Adrenal gland (tissue), 5 donors: ENCODE results near the gene PTH1R.

Experiments
- CTCF ChIP-seq, 6 experiments: fragments of 450-650 bp in 4 of 6; fragments of 200-600 bp in 2 of 6; sonication (generic) in 1 of 6; IDR thresholded peaks; 1 replicate in 5 of 6; 2 replicates in 1 of 6; pipeline versions ENCODE4 v1.5.1 to v1.8.0; 2016 to 2021; ENCODE audit warnings: antibody characterized with exemption in 6 of 6, mild to moderate bottlenecking in 2 of 6, moderate library complexity in 1 of 6
- POLR2A ChIP-seq, 2 donors: fragments of 450-650 bp; IDR thresholded peaks; one replicate each; pipeline ENCODE4 v1.6.1; 2017; ENCODE audit warnings: antibody characterized with exemption in 2 of 2, mild to moderate bottlenecking in 2 of 2, moderate library complexity in 1 of 2
- donor health status: DM: no; HTN: no; CAD: no.

- TF ChIP-seq CTCF (IDR thresholded peaks at IDR 0.05) (no peak), POLR2A (IDR thresholded peaks at IDR 0.05) (no peak)
These were observed 43.5 kb downstream of the PTH1R start for GRCh38 chr3:46921041-46921440.
